ENCODE data around the gene S100A13.
"Not testable (repeated sequence)": the region's sequence is repeated elsewhere in the genome, so short reads cannot be mapped to it uniquely, and the experiment has no call there.

The S100A13 gene

GRCh38 chr1:153608089-153608682, 19.1 kb downstream of the S100A13 start:
- no peak for DNase-seq (ENCODE audit: low read depth in 1 of 2, low spot score in 1 of 2)

- no peak for DNase-seq (ENCODE audit: low read depth in 1 of 2, low spot score in 1 of 2)
Observed at GRCh38 chr1:153607381-153607780, 19.9 kb downstream of the S100A13 start.

GRCh38 chr1:153606194-153606593, 21.1 kb downstream of the S100A13 start:
- DNase-seq (ENCODE audit: low read depth in 1 of 2, low spot score in 1 of 2) = no peak

GRCh38 chr1:153602749-153603148, 24.6 kb downstream of the S100A13 start:
- DNase-seq (ENCODE audit: low read depth in 1 of 2, low spot score in 1 of 2) = no peak

- DNase-seq (ENCODE audit: low read depth in 1 of 2, low spot score in 1 of 2) = no peak
Observed at GRCh38 chr1:153599847-153600246, 27.5 kb downstream of the S100A13 start.

GRCh38 chr1:153598309-153599172, 28.8 kb downstream of the S100A13 start:
- DNase-seq (ENCODE audit: low read depth in 1 of 2, low spot score in 1 of 2) = no peak

- DNase-seq (ENCODE audit: low read depth in 1 of 2, low spot score in 1 of 2) = no peak
Observed at GRCh38 chr1:153597206-153597605, 30.1 kb downstream of the S100A13 start.

- DNase-seq (ENCODE audit: low read depth in 1 of 2, low spot score in 1 of 2) = no peak
Observed at GRCh38 chr1:153592748-153593147, 34.6 kb downstream of the S100A13 start.

- no peak for DNase-seq (ENCODE audit: low read depth in 1 of 2, low spot score in 1 of 2)
Observed at GRCh38 chr1:153588482-153588881, 38.8 kb downstream of the S100A13 start.

GRCh38 chr1:153588033-153588432, 39.3 kb downstream of the S100A13 start:
- DNase-seq (ENCODE audit: low read depth in 1 of 2, low spot score in 1 of 2) = not testable (repeated sequence)

GRCh38 chr1:153587314-153587713, 40.0 kb downstream of the S100A13 start:
- DNase-seq (ENCODE audit: low read depth in 1 of 2, low spot score in 1 of 2) = no peak

GRCh38 chr1:153586347-153586746, 41.0 kb downstream of the S100A13 start:
- no peak for DNase-seq (ENCODE audit: low read depth in 1 of 2, low spot score in 1 of 2)

- no peak for DNase-seq (ENCODE audit: low read depth in 1 of 2, low spot score in 1 of 2)
Observed at GRCh38 chr1:153585006-153585405, 42.3 kb downstream of the S100A13 start.

GRCh38 chr1:153583976-153584375, 43.3 kb downstream of the S100A13 start:
- no peak for DNase-seq (ENCODE audit: low read depth in 1 of 2, low spot score in 1 of 2)

- DNase-seq (ENCODE audit: low read depth in 1 of 2, low spot score in 1 of 2) = not testable (repeated sequence)
Observed at GRCh38 chr1:153583514-153583913, 43.8 kb downstream of the S100A13 start.

- DNase-seq (ENCODE audit: low read depth in 1 of 2, low spot score in 1 of 2) = not testable (repeated sequence)
Observed at GRCh38 chr1:153582836-153583235, 44.5 kb downstream of the S100A13 start.

GRCh38 chr1:153578936-153579335, 48.4 kb downstream of the S100A13 start:
- no peak for DNase-seq (ENCODE audit: low read depth in 1 of 2, low spot score in 1 of 2)

GRCh38 chr1:153578490-153578889, 48.8 kb downstream of the S100A13 start:
- no peak for DNase-seq (ENCODE audit: low read depth in 1 of 2, low spot score in 1 of 2)

- no peak for DNase-seq (ENCODE audit: low read depth in 1 of 2, low spot score in 1 of 2)
Observed at GRCh38 chr1:153577624-153578051, 49.7 kb downstream of the S100A13 start.

- no peak for DNase-seq (ENCODE audit: low read depth in 1 of 2, low spot score in 1 of 2)
Observed at GRCh38 chr1:153577138-153577537, 50.2 kb downstream of the S100A13 start.

GRCh38 chr1:153575497-153575896, 51.8 kb downstream of the S100A13 start:
- DNase-seq (ENCODE audit: low read depth in 1 of 2, low spot score in 1 of 2) = not testable (repeated sequence)

GRCh38 chr1:153575081-153575491, 52.2 kb downstream of the S100A13 start:
- not testable (repeated sequence) for DNase-seq (ENCODE audit: low read depth in 1 of 2, low spot score in 1 of 2)

All from activated CD4-positive, alpha-beta T cell treated with anti-CD3 and anti-CD28 coated beads, Interleukin-2, amount 50 U/mL, for 24 hours (primary cell).